ENCODE results near the gene RRAGD. TPM values are rescaled to one million over a fixed set of nuclear protein-coding genes. Genes with fewer than 3 reads are reported as not detected.

RRAGD gene
- total RNA-seq, 2 experiments from 2014 or later = 9.0 to 10.2 TPM

GRCh38 chr6:89388846-89389245 is 23.2 kb downstream of the RRAGD start:
- ATAC-seq (ENCODE audit: poor library complexity) (no peak), DNase-seq (no peak)
- Mint-ChIP-seq H3K27me3 (no peaks in the 10 kb centered on the region), H3K4me3 (no peak overlapping the region), H3K36me3 (ENCODE audit: low read depth) (no peaks in the 10 kb centered on the region), H3K9me3 (peaks cover 9% of the 10 kb centered on the region), H3K4me1 (ENCODE audit: low read depth) (no peaks in the 10 kb centered on the region), H3K27ac (no peak overlapping the region)
- Histone ChIP-seq H3K27ac (ENCODE audit: low read depth in 1 of 2, low read length in 2 of 2) (no peak overlapping the region), H3K36me3 (ENCODE audit: insufficient read depth, low read length) (no peaks in the 10 kb centered on the region), H3K27me3 (ENCODE audit: control insufficient read depth in 1 of 2, insufficient read depth in 2 of 2, low read length in 2 of 2) (no peaks in the 10 kb centered on the region), H3K4me3 (ENCODE audit: low read length) (no peak overlapping the region), H3K9me3 (ENCODE audit: control insufficient read depth in 1 of 2, insufficient read depth in 1 of 2, low read length in 2 of 2) (peaks cover 4% of the 10 kb centered on the region in 2 experiments), H3K4me1 (ENCODE audit: insufficient read depth, low read length) (no peaks in the 10 kb centered on the region)
- intact Hi-C loops (cut with DNase I, micrococcal nuclease) = no loop called here
- POLR2A ChIA-PET = no interaction called here
- TF ChIP-seq, protein P1, sequence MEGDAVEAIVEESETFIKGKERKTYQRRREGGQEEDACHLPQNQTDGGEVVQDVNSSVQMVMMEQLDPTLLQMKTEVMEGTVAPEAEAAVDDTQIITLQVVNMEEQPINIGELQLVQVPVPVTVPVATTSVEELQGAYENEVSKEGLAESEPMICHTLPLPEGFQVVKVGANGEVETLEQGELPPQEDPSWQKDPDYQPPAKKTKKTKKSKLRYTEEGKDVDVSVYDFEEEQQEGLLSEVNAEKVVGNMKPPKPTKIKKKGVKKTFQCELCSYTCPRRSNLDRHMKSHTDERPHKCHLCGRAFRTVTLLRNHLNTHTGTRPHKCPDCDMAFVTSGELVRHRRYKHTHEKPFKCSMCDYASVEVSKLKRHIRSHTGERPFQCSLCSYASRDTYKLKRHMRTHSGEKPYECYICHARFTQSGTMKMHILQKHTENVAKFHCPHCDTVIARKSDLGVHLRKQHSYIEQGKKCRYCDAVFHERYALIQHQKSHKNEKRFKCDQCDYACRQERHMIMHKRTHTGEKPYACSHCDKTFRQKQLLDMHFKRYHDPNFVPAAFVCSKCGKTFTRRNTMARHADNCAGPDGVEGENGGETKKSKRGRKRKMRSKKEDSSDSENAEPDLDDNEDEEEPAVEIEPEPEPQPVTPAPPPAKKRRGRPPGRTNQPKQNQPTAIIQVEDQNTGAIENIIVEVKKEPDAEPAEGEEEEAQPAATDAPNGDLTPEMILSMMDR (IDR thresholded peaks at IDR 0.05) = no peak
- CTCF ChIA-PET = no interaction called here

DNA sequence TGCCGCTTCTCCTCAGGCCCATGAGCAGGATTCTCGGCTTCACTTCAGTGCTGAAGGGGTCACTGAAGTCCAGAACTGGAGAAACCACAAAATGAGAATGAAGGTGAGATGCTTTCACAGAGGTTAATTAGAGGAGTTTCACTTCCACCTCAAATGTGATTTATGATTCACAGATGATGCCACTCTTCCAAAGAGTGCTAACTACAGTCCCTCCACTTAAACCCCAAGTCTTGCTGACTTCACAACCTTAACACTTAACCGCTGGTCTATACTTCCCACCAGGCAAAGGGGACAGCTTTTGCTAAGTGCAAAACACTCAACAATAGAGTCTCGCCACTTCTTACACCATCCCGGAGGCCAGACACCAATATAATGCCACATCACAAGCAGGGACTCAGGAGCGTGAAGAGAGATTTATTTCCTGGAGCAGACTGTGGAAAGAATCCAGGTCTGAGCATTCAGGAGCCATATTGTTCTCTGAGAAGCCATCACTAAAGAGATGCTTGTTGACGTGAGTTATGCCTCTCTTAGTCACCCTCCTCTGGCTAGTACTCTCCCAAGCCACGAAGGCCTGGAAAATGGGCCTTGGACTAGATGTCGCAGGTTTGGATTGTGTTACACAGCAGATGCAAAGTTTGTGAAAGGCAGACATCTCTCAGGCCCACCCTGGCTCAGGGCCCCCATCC is 24.4 kb downstream of the RRAGD start:
- peaks cover 4% of the 10 kb centered on the region for H3K9me3 Mint-ChIP-seq
- no peaks in the 10 kb centered on the region for H3K27me3 Mint-ChIP-seq
- no peak overlapping the region for H3K27ac Mint-ChIP-seq
- no peak for DNase-seq
- ATAC-seq (ENCODE audit: poor library complexity) = no peak
- H3K36me3 Mint-ChIP-seq (ENCODE audit: low read depth) = no peaks in the 10 kb centered on the region
- POLR2A ChIA-PET = no interaction called here
- no peaks in the 10 kb centered on the region for H3K27me3 ChIP-seq (ENCODE audit: control insufficient read depth in 1 of 2, insufficient read depth in 2 of 2, low read length in 2 of 2)
- H3K4me3 ChIP-seq (ENCODE audit: low read length) = no peak overlapping the region
- CTCF ChIA-PET = no interaction called here
- peaks cover 0 to 4% of the 10 kb centered on the region in 2 experiments for H3K9me3 ChIP-seq (ENCODE audit: control insufficient read depth in 1 of 2, insufficient read depth in 1 of 2, low read length in 2 of 2)
- no peak overlapping the region for H3K4me3 Mint-ChIP-seq
- no peaks in the 10 kb centered on the region for H3K4me1 Mint-ChIP-seq (ENCODE audit: low read depth)
- no peaks in the 10 kb centered on the region for H3K4me1 ChIP-seq (ENCODE audit: insufficient read depth, low read length)
- no peak overlapping the region for H3K27ac ChIP-seq (ENCODE audit: low read depth in 1 of 2, low read length in 2 of 2)
- H3K36me3 ChIP-seq (ENCODE audit: insufficient read depth, low read length) = no peaks in the 10 kb centered on the region
- intact Hi-C loops (cut with DNase I, micrococcal nuclease) = no loop called here
- TF ChIP-seq, protein P1 (IDR thresholded peaks at IDR 0.05) = no peak

- DNase-seq = no peak
- H3K27ac Mint-ChIP-seq = no peak overlapping the region
- peaks cover 0 to 4% of the 10 kb centered on the region in 2 experiments for H3K9me3 ChIP-seq (ENCODE audit: control insufficient read depth in 1 of 2, insufficient read depth in 1 of 2, low read length in 2 of 2)
These were observed 25.1 kb downstream of the RRAGD start for GRCh38 chr6:89386917-89387491.

More at GRCh38 chr6:89386917-89387491, 25.1 kb downstream of the RRAGD start:
- Histone ChIP-seq H3K27ac (ENCODE audit: low read depth in 1 of 2, low read length in 2 of 2) (no peak overlapping the region), H3K27me3 (ENCODE audit: control insufficient read depth in 1 of 2, insufficient read depth in 2 of 2, low read length in 2 of 2) (no peaks in the 10 kb centered on the region), H3K36me3 (ENCODE audit: insufficient read depth, low read length) (no peaks in the 10 kb centered on the region), H3K4me3 (ENCODE audit: low read length) (no peak overlapping the region), H3K4me1 (ENCODE audit: insufficient read depth, low read length) (no peaks in the 10 kb centered on the region)
- no peaks in the 10 kb centered on the region for H3K27me3 Mint-ChIP-seq
- CTCF ChIA-PET = no interaction called here
- H3K4me1 Mint-ChIP-seq (ENCODE audit: low read depth) = no peaks in the 10 kb centered on the region
- no peak overlapping the region for H3K4me3 Mint-ChIP-seq
- no peaks in the 10 kb centered on the region for H3K36me3 Mint-ChIP-seq (ENCODE audit: low read depth)
- TF ChIP-seq, protein P1 (IDR thresholded peaks at IDR 0.05) = no peak
- POLR2A ChIA-PET = no interaction called here
- no peak for ATAC-seq (ENCODE audit: poor library complexity)
- peaks cover 4% of the 10 kb centered on the region for H3K9me3 Mint-ChIP-seq
- intact Hi-C loops (cut with DNase I, micrococcal nuclease) = no loop called here
